ENCODE results near the gene GSC.
"Not testable (repeated sequence)": the region's sequence is repeated elsewhere in the genome, so short reads cannot be mapped to it uniquely, and the experiment has no call there.

Gene GSC

GRCh38 chr14:94769391-94770250 is at the start of gene GSC:
TSS of gene GSC (minus strand) at chr14:94770113. CDS start at chr14:94770015, 98 bp downstream.
- DNase-seq: peak; percentile 19

- DNase-seq: no peak
Measured at GRCh38 chr14:94819531-94819930, 49.6 kb upstream of the GSC start.

GRCh38 chr14:94816113-94816512 is 46.2 kb upstream of the GSC start:
- no peak for DNase-seq

GRCh38 chr14:94805680-94806288 is 35.9 kb upstream of the GSC start:
- no peak for DNase-seq

- DNase-seq: no peak
Measured at GRCh38 chr14:94801225-94801624, 31.3 kb upstream of the GSC start.

- not testable (repeated sequence) for DNase-seq
Measured at GRCh38 chr14:94800764-94801163, 30.9 kb upstream of the GSC start.

GRCh38 chr14:94797887-94798286 is 28.0 kb upstream of the GSC start:
- no peak for DNase-seq

GRCh38 chr14:94796278-94796677 is 26.4 kb upstream of the GSC start:
- DNase-seq: no peak

GRCh38 chr14:94795372-94795771 is 25.5 kb upstream of the GSC start:
- no peak for DNase-seq

- no peak for DNase-seq
Measured at GRCh38 chr14:94793901-94794300, 24.0 kb upstream of the GSC start.

- DNase-seq: no peak
Measured at GRCh38 chr14:94787655-94788054, 17.7 kb upstream of the GSC start.

- DNase-seq: no peak
Measured at GRCh38 chr14:94787092-94787491, 17.2 kb upstream of the GSC start.

GRCh38 chr14:94780536-94781399 is 10.9 kb upstream of the GSC start:
- DNase-seq: no peak

GRCh38 chr14:94779713-94780112 is 9.8 kb upstream of the GSC start:
- DNase-seq: no peak

GRCh38 chr14:94775871-94776210 is 5.9 kb upstream of the GSC start:
- DNase-seq: no peak

- DNase-seq: no peak
Measured at GRCh38 chr14:94775091-94775870, 5.4 kb upstream of the GSC start.

GRCh38 chr14:94774344-94775090 is 4.6 kb upstream of the GSC start:
- no peak for DNase-seq

- no peak for DNase-seq
Measured at GRCh38 chr14:94773655-94774343, 3.9 kb upstream of the GSC start.

GRCh38 chr14:94773061-94773648 is 3.2 kb upstream of the GSC start:
- DNase-seq: peak; percentile 12

- DNase-seq: no peak
Measured at GRCh38 chr14:94772548-94772947, 2.6 kb upstream of the GSC start.

- DNase-seq: no peak
Measured at GRCh38 chr14:94771906-94772490, 2.1 kb upstream of the GSC start.
